NCI-H345 treated with DMSO at 0.1 percent for 48 hours (cell line): ENCODE data around the gene LCN9.
"Not testable (repeated sequence)": the region's sequence is repeated elsewhere in the genome, so short reads cannot be mapped to it uniquely, and the experiment has no call there.

Experiments used
- DNase-seq: peaks from one replicate; lab custom pipeline; 2025; ENCODE audit not compliant: unreplicated experiment; lab: John Stamatoyannopoulos, UW

The LCN9 gene

DNA sequence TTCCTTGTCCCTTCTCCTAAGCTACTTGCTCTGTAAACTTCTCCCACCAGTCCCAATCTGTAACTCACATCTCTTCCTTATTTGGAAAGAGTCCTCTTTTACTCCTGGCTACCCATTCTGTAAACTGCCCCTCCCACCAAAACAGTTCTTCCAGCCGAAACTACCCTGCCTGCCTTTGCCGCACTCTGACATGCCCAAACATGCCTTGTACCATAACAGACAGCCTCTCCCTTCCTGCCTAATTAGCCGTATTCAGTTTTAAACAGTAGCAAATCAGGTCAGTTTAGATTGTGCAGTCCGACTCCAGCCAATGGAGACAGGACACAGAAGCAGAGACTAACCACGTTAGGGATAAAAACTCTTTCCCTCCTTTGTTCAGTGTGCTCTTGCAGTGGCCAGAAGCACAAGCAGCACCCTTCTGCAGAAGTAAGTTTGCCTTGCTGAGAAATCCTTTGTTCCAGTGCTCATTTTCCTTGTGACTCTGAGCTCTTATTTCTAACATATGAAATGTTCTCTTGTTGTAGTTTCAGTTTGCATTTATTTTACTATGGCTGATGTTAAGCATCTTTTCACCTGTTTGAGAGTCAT is 18.4 kb upstream of the LCN9 start:
- DNase-seq: no peak

DNA sequence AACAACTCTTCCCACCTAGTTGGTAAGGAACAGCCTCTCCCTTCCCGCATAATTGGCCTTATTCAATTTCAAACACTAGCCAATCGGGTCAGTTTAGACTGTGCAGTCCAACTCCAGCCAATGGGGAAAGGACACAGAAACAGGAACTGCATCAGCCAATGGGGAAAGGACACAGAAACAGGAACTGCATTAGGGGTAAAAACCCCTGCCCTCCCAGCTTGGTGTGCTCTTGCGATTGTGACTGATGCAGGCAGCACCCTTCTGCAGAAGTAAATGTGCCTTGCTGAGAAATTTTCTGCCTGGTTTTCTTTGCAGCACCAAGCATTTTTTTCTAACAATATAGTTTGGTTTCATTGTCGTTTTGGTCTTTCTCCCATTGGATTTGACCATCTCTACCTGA is 15.2 kb upstream of the LCN9 start:
- no peak for DNase-seq

DNA sequence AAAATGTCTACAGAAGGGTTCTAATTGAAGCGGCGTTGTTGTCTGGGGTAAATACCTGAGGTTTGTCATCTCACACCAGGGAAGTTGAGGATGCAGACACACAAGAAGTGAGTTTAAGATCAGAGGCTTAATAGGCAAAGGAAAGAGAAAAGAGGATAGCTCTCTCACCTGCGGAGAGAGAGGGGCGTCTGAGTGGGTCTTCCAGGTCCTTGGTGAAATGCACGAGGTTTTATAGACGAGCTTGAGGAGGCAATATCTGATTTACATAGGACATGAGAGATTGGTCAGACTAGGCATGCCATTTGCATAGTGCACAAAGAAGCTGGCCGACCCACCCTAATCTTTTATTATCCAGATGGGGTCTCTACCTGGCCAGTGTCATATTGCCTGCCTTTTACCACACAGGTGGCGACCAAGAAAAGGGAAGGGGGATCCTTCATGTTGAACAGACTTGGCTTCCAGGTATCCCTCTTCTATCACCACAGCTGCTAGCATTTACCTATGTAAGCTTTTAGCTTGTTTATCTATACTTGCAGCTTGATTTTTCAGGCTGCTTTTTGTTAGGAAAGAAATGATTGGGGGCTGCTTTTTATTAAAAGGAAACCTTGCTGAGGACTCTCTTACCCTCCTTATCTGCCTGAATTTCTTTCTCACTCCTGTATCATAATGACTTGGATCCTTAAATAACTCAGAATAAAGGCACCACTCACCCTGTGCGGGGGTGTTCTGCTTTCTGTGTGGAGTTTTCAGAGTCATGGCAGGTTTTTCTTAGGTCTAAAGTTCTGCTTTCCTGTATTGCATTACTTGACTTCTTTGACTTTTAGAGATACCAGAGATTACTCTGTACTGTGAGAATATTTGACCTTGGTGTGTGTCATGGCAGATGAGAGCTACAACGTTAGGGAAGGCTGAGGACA is 14.4 kb upstream of the LCN9 start:
- no peak for DNase-seq

DNA sequence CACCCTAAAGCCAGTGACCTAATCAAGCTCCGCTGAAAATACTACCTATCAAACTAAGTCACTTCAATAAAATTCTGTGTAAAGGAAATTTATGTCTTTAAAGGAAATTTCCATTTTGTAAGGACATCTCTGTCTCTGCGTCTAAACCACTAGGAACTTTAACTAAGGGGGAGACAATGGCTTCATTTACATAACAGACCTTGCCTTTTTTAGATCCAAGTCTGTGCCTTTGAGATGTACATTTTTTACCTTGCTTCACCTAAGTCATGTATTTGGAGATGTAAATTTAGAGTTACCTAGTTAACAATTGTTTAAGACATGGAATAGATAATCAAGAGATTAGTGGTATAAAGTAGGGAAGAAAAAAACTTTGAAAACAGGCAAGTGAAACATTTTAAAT is 13.6 kb upstream of the LCN9 start:
- no peak for DNase-seq

DNA sequence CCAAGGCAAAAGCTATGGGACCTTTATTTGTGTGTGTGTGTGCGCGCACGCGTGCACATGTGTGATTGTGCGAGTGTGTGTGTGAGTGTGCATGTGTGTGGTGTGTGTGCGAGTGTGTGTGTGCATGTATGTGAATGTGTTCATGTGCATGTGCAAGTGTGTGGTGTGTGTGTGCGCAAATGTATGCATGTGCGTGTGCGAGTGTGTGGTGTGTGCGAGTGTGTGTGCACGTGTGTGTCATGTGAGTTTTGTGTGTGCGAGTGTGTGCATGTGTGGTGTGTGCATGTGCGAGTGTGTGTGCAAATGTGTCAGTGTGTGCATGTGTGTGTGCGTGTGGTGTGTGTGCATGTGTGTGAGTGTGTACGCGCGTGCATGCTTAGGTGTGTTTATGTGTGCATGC is 12.7 kb upstream of the LCN9 start:
- no peak for DNase-seq

DNA sequence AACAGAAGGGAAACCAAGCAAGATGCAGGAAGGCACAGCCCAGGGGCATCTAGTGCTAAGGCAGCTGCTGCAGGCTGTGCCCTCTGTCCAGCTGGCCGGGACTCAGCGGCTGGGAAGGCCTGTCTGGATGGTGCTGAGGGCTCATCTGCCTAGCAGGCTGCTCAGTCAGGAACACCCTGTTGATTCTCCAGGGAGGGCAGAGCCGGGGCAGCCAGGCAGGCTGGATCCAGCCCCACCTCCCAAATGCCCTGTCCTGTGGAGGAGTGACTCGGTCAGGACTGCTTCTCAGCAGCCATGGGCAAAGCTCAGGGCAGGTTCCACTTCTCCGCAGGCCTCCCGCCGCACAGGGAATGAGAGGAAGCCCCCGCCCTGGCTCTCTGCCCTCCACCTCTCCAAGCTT is 7.8 kb upstream of the LCN9 start:
- no peak for DNase-seq

DNA sequence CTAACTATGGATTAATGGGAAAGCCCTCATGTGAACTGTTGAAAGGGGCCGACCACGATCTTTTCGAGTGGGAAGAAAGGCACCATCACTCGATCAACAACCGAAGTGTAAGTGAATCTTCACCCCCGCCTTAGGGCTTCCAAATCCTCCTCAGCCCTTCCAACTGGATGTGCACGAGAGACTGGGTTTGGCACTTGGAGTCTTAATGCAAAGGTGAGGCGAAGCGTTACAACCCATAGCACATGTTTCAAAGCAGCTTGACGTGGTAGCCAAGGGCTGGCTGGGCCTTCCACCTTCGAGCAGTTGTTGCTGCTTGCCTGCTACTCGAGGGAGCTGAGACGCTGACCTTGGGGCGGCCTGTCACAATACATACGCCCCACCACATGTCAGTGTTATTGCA is 5.7 kb upstream of the LCN9 start:
- no peak for DNase-seq

DNA sequence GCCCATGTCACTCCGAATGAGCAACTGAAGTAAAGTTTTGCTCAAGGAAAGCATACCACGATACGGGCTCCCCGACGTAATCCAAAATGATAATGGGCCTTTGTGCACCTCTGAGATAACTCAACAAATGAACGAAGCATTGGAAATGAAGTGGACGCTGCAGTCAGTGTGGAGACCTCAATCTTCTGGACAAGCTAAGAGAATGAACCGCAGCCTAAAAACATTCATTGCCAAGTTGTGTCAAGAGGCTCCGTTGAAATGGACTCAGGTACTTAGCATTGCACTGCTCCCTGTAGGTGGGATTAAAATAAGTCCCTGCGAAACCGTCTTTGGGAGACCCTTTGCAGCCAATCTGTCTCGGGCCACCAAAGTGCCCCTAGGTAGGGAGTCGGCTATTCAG is 3.9 kb upstream of the LCN9 start:
- DNase-seq: no peak

DNA sequence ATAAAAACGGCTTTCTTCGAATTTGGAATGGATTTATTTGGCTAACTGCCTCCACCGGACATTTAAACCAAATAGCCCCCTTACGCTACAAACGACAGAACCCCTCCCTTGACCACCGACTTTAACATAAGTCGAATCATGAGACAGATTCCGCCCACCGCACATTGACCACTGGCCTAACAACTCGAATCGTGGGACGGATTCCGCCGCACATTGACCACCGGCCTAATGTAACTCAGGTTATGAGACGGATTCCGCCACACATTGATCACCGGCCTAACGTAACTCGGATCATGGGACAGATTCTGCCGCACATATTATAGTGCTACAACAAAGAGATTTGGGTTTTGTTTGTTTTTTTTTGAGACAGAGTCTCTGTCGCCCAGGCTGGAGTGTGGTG is 2.7 kb upstream of the LCN9 start:
- no peak for DNase-seq

DNA sequence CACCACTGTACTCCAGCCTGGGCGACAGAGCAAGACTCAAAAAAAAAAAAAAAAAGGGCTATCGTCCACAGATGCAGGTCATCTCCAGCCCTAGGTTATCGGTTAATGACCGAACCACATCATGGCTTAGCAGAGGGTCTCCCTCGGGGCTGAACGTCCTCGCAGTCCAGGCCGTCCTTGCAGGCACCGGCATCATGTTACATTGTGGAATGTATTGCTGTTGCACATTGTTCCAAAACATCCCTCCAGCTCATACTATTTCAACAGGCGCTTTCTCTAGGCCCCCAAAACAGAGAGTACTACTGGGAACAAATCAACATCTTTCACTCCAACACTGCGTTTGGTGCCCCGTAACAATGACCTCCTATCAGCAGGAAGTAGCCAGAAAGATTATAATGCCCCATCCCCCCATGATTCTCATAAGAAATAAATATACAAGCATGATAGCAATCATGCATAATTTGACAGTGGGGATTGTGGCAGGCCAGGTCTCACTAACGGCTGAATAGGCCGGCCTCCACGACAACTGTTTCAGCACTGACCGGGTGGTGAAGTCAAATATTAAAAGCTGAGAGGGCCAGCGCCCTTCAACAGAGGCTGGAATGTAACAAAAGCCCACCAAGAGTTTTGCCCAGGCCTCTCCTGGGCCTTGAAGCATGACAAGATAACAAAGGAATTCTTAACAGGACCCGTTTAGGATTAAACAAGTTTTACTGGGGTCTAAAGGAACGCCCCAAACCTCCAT is 1.1 kb upstream of the LCN9 start:
- no peak for DNase-seq

DNA sequence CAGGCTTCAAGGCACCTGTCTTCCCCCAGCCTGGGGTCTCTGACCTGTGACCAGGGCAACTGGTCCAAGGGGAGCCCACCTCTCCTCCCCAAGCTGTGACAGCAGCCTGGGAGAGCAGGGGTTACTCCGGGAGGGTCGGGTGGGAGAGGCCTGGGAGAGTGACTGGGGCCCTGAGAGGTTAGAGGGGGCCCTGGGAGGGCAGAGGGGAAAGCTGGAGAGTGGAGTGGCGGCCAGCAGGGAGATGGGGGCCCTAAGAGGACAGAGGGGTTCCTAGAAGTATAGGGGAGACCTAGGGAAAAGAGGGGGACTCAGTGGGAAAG is 302 bp downstream of the LCN9 start:
- DNase-seq: no peak

DNA sequence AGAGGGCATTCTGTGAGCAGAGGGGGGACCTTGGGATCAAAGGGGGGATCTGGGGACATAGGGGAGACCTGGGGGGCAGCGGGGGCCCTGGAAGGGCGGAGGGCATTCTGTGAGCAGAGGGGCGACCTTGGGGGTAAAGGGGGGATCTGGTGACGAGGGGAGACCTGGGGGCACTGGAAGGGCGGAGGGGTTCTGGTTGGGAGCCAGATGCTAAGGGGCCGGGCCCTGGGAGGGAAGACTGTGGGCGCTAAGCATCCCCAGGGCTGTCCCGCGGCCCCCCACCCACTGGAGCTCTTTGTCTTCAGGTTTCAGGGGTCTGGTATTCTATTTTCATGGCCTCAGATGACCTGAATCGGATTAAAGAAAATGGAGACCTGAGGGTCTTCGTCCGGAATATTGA is 748 bp downstream of the LCN9 start:
- DNase-seq: no peak

DNA sequence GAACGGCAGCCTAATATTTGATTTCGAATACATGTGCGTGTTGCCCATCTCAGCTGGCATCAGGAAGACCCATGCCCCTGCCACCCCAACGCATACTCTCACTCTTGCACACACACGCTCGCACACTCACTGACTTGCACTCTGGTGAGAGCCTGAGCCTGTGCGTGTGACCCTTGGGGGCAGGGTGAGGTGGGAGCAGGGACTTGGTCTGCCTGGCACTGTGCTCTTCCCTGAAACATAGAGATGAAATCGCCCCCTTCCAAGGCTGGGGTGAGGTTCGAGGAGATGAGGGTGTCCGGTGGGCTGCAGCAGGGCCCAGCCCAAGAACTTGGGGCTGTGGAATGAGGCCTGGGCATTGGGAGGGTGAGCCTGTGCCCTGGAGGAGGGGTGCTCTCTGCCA is 1.2 kb downstream of the LCN9 start:
- DNase-seq: no peak

DNA sequence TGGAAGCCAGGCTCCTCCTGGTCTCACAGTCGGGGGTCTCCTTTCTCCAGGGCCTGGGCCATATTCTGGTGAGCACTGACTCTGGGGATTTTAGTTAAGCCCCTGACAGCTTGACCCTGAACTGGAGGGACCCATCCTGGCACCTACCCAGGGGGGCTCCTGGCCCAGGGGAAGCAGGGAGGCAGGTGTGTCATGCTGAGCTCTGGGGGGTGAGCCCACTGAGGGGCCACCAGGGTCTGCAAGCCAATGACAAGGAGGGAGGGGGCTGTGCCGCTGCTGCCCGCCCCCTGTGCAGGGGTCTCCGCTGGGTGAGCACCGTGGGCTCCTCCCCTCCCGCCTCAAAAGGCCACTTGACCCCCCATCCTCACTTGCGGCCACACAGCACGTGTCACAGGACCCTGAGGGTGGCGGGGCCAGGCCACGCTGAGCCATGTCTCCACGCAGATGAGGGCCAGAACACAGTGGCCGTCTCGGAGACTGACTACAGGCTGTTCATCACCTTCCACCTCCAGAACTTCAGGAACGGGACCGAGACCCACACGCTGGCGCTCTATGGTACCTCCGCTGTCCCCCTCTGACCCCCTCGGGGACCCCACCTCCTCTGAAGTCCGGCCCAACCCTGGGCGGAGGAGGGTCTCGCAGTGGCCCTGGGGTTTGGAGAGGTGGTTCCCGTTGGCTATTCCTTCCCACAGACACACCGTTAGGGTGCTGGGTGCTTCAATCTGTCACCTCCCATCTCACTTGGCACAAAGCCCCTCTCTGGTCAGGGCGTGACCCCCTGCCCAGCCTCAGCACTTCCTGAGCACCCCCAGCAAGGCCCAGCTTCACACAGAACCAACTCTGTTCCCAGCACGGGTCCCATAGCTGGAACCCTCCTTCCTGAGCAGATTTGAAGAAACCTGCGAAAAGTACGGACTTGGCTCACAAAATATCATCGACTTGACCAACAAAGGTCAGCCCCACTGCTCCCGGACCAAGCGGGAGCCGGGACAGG is 2.0 kb downstream of the LCN9 start:
- no peak for DNase-seq

DNA sequence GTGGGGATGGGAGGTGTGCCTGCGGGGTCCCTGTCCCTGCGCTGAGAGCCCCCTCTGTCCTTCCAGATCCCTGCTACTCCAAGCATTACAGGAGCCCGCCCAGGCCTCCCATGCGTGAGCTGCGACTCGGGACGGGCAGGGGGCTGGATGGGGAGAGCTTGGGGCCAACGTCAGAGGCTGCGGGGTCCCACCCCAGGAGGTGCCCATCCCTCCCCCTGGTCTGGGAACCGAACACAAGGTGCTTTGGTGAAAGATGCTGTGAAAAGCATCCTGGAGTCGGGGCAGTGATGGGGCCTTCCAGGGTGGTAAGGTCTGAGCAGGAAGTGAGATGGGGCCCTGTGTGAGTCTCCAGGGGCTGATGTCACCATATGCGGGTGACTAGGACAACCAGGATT is 2.7 kb downstream of the LCN9 start:
- no peak for DNase-seq

DNA sequence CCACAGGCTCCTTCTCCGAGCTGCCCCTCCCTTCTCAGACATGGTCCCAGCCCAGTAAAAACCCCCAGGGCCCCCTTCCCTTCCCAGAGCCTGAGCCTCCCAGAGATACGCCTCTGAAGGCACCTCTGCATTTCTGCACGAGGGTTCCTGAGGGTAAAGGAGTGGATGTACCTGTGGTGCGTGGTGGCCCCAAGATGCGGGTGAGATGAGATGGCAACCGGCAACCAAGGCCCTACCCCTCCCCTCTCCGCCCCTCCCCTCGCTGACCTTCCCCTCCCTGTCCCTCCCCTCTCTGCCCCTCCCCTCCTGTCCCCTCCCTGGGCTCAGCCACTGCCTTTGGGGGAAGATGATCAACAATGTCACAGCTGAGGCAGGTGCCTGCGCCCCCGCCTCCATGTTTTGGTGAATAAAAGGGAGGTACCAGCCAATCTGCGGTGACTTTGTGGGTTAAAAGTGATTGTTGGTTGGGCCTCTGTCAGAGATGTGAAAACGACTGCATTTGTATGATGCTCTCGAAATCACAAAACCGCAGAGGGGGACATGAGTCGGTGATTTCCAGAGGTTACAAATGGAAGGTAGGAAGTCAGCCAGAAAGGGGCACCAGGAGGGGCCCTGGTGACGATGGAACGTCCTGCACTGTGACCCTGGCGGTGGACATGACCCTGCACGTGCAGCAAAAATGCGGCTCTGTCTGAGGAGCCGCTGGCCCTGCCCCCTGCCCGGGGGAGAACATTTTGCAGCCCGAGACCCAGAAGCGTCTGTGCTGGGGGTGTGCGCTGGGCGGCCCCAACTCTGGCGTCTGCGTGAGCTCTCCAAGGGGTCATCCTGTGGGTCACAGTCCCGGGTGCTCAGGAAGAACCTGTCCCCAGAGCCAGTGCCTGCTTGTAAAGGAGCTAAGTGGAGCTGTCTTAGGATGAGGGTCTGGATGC is 3.7 kb downstream of the LCN9 start:
- no peak for DNase-seq

DNA sequence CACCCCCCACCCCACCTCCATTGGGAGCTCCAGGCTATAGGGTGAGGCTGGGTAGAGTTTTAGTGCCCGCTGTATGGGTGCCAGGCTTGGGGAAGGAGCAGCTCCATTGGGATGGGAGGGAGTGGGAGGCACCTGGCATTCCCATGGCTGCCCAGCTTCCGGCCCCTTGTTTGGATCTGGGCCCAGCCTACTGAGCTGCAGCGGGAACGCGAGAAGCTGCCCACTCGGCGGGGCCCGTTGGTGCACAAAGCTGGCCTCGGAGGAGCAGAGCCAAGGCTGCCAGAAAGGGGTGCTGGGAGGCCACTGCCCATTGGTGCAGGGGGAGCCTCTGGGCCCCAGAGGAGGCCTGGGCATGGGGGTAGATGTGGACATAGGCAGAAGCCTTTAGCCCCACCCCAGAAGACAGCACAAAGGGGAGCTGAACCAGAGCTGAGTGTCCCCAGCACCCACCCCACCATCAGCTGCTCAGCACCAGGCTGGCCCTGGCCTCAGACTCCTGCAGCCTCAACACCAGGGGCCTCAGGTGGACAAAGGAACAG is 4.4 kb downstream of the LCN9 start:
- DNase-seq: no peak

DNA sequence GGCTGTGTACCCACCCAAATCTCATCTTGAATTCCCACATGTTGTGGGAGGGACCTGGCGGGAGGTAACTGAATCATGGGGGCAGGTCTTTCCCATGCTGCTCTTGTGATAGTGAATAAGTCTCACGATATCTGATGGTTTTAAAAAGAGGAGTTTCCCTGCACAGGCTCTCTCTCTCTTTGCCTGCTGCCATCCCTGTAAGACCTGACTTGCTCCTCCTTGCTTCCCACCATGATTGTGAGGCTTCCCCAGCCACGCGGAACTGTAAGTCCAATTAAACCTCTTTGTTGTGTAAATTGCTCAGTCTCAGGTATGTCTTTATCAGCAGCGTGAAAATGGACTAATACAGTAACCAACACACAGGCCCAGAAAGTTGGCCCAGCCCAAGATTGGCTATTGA is 5.9 kb downstream of the LCN9 start:
- not testable (repeated sequence) for DNase-seq

DNA sequence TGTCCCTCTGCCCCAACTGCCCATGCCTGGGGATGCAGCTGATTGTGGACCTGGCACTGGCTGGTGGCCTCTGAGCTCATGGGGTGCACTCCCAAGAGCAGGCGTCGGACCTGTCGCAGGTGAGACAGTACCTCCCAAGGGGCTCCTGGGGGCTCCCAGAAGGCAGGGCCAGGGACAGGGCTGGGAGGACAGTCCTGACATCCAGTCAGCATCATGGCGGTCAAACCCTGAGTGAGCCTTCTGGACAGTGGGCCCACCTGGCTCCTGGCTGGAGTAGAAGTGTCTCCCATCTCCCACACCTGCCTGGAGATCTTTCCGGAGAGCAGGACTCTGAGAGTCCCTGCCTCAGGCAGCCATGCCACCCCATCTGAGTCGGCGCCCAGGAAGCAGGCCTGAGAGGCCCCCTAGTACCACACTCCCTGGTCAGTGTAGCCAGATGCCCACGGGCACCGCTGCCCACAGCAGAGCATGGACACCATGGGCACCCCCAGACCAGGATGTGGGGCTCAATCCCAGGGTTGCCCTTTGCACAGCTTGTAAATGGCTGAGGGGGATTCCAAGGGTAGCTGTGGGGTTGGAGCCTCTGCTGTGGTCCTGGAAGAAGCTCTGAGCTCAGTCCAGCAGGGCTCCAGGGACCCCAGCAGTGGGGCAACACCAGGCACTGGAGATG is 6.6 kb downstream of the LCN9 start:
- no peak for DNase-seq
